Renal cortical epithelial cell (primary cell): Measurements from ENCODE around the gene DEPDC1. TPM values are rescaled to one million over a fixed set of nuclear protein-coding genes. Genes with fewer than 3 reads are reported as not detected.
"Not testable (repeated sequence)": the region's sequence is repeated elsewhere in the genome, so short reads cannot be mapped to it uniquely, and the experiment has no call there.

ENCODE experiments used
- DNase-seq: peaks from one replicate; pipeline ENCODE4 v3.0.0-alpha.2; 2011; ENCODE audit warnings: low read depth
- total RNA-seq: library from RNA; depleted of rRNA; stranded (reverse); fragments of >200 nt; gene quantifications from 2 replicates; pipeline ENCODE4 v1.2.3, GENCODE V29; 2014

The DEPDC1 gene, protein sequence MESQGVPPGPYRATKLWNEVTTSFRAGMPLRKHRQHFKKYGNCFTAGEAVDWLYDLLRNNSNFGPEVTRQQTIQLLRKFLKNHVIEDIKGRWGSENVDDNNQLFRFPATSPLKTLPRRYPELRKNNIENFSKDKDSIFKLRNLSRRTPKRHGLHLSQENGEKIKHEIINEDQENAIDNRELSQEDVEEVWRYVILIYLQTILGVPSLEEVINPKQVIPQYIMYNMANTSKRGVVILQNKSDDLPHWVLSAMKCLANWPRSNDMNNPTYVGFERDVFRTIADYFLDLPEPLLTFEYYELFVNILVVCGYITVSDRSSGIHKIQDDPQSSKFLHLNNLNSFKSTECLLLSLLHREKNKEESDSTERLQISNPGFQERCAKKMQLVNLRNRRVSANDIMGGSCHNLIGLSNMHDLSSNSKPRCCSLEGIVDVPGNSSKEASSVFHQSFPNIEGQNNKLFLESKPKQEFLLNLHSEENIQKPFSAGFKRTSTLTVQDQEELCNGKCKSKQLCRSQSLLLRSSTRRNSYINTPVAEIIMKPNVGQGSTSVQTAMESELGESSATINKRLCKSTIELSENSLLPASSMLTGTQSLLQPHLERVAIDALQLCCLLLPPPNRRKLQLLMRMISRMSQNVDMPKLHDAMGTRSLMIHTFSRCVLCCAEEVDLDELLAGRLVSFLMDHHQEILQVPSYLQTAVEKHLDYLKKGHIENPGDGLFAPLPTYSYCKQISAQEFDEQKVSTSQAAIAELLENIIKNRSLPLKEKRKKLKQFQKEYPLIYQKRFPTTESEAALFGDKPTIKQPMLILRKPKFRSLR
- 0.85 and 17.4 TPM in 2 replicates for total RNA-seq

DNA sequence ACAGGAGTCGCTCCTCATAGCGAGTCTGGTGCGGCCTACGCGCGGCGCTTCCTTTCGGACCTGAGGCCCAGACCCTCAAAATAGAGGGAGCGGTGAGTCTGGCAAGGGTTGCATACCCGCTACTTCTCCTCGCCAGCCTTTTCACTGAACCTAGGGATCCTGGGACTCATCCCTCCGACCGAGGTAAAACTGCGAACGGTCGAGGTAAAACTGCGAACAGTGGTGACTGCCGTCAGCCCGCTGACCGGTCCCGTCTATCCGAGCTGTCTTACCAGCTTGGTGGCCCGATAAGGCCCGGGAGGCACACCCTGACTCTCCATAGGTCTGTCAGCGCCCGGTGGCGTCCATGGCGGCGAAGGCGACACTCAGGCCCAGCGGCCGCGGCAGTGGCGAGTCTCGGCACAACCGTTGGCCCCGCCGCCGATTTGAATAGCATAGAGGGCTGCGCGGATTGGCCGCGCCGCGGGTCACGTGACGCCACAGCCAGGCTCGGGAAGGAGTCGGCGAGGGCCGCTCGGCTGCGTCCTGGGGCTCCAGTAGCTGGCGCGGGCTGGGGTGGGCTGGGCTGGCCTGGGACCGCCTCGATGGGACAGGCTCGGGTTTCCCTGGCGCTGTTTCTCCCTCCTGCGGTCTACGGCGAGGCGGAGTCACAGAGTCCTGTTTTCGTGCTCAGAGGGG lies at the start of gene DEPDC1:
TSS of gene DEPDC1 (minus strand) at position 403 of the 678 bp plus-strand sequence. CDS start at position 320, 83 bp downstream.
- DNase-seq, result peak; percentile 82

DNA sequence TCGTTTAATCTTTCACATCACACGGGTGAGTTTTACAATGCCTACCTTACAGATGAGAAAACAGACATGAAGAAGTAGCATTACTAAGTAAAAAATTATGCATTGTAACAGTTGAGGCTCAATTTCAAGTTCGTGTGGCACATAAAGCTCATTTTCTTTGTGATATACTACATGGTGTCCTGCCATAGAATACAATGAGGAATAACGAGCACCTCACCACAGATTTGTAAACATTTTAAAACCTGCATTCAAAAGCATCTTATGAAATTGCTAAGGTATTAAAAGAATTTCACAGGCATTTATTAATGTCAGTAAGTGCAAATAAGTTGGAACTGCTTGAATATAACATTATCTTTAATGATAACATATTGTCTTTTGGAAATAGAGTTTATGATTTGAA lies 47.8 kb upstream of the DEPDC1 start:
- no peak for DNase-seq

DNA sequence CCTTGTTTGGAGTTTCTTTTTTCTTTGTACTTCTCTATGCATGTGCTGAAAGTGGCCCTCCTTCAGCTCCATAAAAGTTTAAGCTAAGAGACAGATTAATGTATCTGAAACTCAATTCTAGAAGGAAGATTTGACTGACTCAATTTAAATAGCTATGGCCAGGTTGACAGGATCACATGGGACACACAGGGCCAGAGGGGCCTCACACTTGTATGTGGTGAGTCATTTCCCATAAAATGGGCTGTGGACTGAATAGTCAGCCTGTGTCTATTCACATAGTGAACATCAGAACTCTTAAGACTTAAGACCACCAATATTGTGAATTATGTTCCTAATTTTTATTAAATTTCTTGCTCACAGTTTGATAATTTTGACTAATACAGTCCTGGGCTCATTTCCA lies 45.7 kb upstream of the DEPDC1 start:
- peak; percentile 26 for DNase-seq

DNA sequence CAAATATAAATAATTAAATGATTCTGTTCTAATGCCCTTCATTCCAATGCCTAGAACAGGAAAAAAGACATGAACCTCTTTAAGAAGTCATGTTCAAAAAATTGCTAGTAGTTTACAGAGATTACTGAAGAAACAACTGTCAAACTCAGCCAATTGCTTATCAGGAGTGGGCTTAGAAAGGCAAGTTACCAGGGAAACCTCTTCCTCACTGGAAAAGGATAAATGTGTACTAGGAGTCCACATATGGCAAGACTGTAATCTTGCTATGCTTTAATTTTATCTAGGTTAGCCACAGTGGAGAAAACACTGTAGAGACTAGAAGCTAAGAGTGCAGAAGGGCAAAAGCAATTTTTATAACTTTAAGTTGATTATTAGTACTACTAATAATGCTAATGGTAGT lies 42.1 kb upstream of the DEPDC1 start:
- no peak for DNase-seq

DNA sequence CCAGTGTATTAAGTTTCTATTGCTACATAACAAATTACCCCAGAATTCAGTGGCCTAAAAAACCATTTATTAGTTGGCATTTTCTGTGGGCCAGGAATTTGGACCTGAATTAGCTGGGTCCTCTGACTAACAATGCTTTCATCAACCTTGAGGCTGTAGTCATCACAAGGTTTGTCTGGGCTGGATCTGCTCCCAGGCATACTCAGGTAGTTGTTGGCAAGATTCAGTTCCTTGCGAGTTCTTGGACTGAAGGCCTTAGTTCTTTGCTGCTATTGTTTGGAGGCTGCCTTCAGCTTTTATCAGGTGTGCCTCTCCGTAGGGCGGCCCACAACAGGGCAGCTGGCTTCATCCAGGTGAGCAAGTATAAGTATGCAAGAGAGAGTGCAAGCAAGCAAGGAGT lies 31.4 kb upstream of the DEPDC1 start:
- DNase-seq, result peak; percentile 46

DNA sequence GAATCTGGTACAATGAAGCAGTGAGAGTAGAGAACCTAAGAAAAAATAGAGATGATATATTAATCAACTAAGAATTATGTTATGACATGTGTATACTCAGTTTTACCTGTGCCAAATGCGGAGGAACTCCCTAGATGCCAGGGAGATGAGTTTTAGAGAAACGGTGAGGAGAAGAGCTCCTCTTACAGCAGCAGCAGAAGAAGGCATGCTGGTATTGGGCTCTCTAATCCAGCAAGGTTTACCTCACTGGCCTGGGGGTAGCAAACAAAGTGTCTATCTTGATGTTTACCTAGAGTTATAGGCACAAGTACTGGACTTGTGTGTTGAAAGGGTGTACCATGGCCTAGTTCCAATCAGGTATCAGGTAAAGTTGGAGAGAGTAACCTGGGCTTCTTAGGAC lies 28.9 kb upstream of the DEPDC1 start:
- DNase-seq, result no peak

DNA sequence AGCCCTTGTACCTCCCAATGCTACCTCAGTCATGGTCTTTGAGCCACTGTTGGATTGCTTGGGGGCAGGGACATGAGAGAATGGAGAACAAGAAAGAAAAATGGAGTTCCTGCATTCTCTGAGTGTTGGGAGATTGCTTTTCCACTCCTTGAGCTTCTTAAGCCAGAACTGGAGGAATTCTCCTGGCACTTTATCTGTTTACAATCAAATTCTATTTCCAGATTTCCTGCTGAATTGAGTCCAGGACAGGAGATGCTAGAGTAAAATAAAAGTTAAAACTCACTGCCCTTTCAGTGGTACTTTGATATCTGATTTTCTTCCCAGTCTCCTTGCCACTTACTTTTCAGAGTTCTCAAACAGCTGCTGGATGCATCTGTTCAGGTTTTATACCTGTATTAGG lies 24.4 kb upstream of the DEPDC1 start:
- DNase-seq, result no peak

DNA sequence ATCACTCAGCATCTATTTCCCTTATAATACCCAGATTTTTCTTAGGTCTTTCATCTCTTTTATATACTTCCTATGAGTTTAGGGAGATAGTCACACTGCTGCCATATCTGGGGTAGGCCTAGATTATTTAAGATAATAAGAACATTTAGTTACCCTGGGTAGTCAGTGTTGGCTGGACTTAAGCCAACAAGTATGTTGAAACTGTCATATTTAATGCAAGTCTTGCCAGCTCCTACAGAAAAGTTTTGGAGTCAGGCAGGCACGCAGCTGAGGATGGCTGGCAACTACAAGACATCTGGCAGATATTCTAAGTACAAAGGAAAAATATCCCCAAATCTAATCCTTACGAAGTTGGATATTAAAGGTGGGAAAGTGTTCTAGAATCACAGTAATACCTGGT lies 19.2 kb upstream of the DEPDC1 start:
- no peak for DNase-seq

DNA sequence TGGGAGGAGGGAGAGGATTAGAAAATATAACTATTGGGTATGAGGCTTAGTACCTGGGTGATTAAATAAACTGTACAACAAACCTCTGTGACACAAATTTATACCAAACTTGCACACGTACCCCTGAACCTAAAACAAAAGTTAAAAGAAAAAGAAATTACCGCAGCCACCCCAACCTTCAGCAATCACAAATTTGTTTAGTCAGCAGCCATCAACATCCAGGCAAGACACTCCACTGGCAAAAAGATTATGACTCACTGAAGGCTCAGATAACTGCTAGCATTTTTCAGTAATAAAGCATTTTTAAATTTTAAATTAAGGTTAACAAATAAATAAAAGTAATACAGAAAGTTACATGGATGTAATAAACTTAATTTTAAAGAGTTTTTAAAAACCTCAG lies 14.4 kb upstream of the DEPDC1 start:
- no peak for DNase-seq

DNA sequence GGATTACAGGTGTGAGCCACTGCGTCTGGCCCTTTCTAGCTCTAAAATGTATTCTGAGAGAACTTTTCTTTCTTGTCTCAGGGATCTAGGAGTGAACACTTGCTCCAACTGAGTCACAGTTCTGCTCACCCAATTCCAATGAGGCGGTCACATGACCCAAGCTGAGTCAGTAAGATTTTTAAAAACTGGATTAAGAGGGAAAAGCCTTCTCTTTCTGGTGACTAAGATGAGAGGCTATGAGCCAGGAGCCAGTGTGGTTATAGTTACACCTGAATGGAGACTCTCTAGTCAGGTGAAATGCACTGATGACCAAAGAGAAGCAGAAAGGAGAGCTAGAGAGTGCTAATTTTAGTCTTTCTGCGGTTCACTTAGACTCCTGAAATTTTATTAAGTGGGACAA lies 9.5 kb upstream of the DEPDC1 start:
- peak; percentile 39 for DNase-seq

DNA sequence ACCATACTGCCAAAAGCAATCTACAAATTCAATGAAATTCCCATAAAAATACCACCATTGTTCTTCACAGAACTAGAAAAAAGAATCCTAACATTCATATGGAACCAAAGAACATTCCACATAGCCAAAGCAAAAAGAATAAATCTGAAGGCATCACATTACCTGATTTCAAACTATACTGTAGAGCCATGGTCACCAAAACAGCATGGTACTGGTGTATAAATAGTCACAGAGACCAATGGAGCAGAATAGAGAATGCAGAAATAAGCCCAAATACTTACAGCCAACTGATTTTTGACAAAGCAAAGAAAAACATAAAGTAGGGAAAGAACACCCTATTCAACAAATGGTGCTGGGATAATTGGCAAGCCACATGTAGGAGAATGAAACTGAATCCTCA lies 6.2 kb upstream of the DEPDC1 start:
- no peak for DNase-seq

DNA sequence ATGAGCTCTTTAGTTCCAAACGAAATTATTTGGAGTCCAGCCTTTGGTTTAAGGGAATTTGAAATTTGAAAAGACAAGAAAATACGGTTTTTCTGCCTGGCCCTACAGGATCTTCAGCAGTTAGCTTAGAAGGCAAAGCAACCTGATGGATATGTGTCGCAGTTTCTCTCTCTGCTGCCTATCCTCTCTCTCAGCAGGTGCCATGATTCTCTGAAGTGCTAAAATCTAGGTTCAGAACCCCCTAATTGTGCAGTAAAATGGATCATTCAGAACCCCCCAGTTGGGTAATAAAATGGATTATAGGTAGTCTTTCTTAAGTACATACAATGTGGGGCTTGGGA lies 446 bp upstream of the DEPDC1 start:
- DNase-seq, result no peak

DNA sequence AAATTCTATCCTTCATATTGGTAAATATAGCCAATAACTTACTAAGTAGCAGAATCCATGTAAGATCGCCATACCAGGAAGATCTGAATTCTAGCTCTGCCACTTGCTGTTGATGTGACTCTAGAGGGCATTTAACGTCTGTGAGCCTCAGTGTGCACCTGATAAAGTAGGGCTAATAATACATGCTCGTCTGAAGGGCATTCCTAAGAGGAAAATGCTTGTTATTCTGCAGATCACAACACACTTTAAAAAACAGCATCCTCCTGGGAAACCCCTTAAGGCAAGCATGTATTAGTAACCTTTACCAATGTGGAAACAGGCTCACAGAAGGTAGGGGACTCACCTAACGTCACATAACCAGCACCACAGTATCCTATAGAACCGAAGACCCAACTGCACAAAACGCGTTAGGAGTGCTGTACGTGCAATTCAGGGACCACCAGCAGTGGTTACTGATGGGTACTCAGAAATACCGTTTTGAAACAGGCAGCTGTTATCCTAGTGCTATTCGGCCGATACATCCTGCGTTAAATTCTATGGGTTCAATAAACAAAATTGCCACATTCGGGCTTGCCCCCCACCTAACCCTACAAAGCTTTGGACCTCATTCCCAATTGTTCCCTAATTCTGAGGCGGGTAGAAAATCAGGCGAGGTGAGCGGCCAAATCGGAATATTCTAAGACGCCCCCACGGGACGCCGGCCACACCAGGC lies 758 bp downstream of the DEPDC1 start:
- peak; percentile 19 for DNase-seq

DNA sequence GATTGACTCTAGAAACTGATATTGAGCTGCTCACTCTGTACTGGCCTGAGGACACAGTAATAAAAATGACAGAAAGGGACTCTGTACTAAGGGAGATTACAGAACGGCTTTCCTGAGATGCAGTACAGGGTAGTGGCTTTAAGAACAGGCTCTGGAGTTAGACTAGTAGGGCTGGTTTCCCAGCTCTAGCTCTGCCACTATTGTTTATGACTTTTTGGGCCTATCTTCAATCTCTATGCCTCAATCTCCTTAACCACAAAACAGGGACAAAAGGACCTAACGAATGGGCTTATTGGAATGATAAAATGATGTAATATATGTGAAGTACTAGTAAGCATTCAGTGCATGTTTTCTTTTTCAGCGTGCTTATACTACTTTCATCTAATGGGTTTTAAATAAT lies 1.4 kb downstream of the DEPDC1 start:
- DNase-seq, result peak; percentile 12

DNA sequence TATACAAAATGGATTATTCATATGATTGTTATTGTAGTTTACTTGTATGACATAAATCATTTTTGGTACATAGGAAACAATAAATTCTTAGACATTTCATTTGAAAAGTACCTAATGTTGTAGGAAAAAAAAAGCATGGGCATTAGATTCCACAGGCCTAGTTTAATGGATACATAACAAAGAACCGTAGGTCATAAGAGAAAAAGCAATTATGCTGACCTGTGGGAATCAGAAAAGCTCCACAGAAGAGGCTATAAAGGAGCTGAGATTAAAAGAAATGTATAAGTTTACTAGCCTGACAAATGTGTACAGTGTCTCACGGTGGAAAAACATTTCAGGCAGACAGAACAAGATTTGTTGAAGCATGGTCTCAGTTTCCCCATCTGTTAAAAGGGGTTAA lies 3.7 kb downstream of the DEPDC1 start:
- no peak for DNase-seq

DNA sequence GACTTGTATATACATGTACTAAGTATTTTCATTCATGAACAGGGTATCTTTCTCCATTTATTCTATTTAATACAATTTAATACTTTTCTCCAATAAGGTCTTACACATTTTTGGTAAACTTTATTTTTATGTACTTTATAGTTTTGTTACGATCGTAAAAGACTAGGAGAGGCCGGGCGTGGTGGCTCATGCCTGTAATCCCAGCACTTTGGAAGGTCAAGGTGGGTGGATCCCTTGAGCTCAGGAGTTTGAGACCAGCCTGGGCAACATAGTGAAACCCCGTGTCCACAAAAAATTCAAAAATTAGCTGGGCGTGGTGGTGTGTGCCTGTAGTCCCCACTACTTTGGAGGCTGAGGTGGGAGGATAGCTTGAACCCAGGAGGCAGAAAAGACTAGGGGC lies 4.6 kb downstream of the DEPDC1 start:
- DNase-seq, result not testable (repeated sequence)

DNA sequence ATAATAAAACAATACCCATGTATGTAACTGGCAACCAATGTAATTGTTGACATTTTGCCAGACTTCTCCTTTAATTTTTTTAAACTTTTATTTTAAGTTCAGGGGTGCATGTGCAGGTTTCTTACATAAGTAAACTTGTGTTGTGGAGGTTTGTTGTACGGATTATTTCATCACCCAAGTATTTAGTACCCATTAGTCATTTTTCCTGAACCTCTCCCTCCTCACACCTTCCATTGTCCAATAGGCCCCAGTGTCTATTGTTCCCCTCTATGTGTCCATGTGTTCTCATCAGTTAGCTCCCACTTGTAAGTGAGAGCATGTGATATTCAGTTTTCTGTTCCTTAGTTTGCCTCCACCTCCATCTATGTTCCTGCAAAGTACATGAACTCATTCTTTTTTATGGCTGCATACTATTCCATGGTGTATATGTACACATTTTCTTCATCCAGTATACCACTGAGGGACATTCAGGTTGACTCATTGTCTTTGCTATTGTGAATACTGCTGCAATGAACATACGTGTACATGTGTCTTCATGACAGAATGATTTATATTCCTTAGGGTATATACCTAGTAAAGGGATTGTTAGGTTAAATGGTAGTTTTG lies 6.7 kb downstream of the DEPDC1 start:
- DNase-seq, result no peak

DNA sequence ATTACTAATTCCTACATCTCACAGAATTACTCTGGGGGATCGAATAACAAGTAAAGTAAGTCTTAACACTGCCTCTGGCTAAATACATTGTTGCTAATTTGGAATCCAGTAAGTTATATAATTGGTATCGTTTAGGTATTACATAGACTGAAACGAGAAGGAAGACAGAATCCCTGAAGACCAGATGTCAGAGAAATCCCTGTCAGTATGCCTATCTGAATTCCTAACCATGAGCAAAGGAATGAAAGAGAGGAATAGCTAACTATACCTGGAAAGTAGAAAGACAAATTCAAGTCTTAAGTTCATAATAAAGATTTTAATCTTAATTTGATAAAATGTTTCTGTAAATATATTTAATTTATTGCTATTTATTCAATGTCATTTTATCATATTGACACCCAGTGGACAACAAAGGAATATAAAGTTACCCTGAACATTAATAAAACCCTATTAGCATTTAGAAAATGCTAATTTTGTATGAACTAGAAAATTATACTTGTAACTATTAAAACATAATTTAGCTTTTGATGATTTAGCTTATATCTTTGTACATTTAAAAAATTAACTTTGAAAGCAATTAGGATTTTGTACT lies 11.4 kb downstream of the DEPDC1 start:
- DNase-seq, result no peak

DNA sequence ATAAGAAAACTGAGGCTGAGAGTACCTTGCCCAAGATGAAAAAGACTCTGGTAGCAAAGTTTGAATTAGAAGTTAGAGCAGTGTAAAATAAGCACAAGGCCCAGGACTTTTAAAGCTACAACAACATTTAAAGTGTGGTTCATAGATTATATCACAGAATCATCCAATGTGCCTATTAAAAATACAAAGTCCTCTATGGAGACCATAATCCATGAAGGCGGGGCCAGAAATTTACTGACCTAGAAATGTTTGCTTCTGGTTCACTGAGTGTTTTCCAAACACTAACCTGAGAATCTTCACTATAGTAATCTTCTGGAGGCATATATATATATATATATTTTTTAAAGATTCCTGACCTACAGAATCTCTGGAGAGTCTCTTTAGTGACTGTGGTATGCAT lies 12.3 kb downstream of the DEPDC1 start:
- DNase-seq, result no peak

DNA sequence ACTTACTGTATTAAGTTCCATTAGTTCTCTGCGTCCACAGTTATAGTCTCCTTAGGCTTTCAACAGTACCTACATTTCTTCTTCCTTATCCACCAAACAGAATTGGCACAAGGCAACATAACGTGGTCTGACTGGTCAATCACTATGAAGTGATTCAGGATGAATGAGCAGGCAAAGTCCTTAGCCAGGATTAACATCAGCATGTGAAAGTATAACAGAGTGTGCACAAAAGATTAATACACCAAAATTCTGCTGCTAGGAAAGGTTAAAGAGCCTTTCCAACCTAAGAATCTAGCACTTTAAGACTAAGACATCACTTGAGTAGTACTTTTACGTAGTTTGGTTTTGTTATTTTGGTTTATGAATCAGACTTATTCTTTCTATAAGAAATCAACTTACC lies 15.8 kb downstream of the DEPDC1 start:
- peak; percentile 47 for DNase-seq

DNA sequence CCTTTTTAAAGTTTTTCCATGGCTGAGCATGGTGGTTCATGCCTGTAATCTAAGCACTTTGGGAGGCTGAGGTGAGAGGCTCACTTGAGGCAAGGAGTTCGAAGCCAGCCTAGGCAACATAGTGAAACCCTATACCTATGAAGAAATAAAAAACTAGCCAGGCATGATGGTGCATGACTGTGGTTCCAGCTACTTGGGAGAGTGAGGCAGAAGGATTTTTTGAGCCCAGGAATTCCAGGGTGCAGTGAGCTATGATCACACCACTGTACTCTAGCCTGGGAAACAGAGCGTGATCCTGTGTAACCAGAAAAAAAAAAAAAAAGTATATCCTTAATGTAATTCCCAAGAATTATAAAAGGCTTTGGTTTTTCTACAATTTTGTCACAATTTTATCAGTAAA lies 17.4 kb downstream of the DEPDC1 start:
- peak; percentile 82 for DNase-seq
